BLaER1 treated with 17β-estradiol and CSF1 and Interleukin-3, amounts not matched to agents 10 nM and 100 nM (cell line): ENCODE measurements around the gene SP6.

Experiments used
- H3K27ac ChIP-seq, 11 experiments: shearing (Covaris generic); formaldehyde crosslinking; 2 replicates each; pipeline ENCODE4 v1.8.1; 2022
- H3K27me3 ChIP-seq, 11 experiments: shearing (Covaris generic); formaldehyde crosslinking; 2 replicates each; pipeline ENCODE4 v1.8.1; 2022
- H3K36me3 ChIP-seq, 11 experiments: shearing (Covaris generic); formaldehyde crosslinking; 2 replicates each; pipeline ENCODE4 v1.8.1; 2022
- H3K4me1 ChIP-seq, 10 experiments: shearing (Covaris generic); formaldehyde crosslinking; 2 replicates each; pipeline ENCODE4 v1.8.1; 2022
- H3K4me2 ChIP-seq, 11 experiments: shearing (Covaris generic); formaldehyde crosslinking; 2 replicates each; pipeline ENCODE4 v1.8.1; 2022
- H3K4me3 ChIP-seq, 10 experiments: shearing (Covaris generic); formaldehyde crosslinking; 2 replicates each; pipeline ENCODE4 v1.8.1; 2022
- H3K9ac ChIP-seq, 11 experiments: shearing (Covaris generic); formaldehyde crosslinking; 2 replicates each; pipeline ENCODE4 v1.8.1; 2022
- H3K9me3 ChIP-seq, 11 experiments: shearing (Covaris generic); formaldehyde crosslinking; replicated peaks in 1 of 11; 2 replicates each; pipeline ENCODE4 v1.8.1; 2022
- H4K20me1 ChIP-seq, 11 experiments: shearing (Covaris generic); formaldehyde crosslinking; 2 replicates each; pipeline ENCODE4 v1.8.1; 2022
- Cebpa-rat ChIP-seq, 11 experiments: shearing (Covaris generic); IDR thresholded peaks; 2 replicates each; pipeline ENCODE4 v1.8.1; 2022

Gene SP6

DNA sequence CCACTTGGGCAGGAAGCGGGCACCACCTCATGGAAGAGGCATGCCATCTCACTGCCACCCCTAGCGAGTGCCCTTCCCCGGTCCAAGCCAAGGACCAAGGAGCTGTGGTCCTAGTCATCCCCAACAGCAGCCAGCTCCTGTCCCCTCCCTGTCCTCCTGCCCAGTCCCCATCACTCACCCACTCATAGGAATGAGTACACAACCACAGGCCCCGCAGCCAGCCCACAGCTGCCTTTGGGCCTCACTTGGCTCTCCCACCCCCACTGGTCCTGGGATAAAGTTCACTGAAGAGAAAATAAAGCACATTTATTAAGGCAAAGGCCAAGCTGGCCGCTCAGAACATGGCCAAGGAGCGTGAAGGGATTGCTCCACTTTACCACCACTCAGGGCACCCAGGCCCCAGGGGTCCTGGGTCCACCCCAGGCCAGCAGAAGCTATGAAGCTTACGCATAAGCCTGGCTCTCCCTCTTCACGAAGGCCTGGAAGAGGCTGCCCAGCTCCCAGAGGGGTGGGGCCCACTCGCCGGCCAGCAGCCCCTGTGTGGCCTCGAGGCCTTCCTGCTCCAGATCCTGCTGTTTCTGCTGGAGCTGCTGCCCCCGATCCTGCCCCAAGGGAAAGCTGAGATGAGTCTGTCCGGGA, 13.4 kb downstream of the SP6 start:
- Histone ChIP-seq H3K36me3 (peaks cover 5 to 44% (median 22%) of the 10 kb centered on the region in 11 experiments; a peak in 19 of 22 replicates), H3K9ac (peak overlapping the region in 9 of 11 experiments; percentile 6 to 56 (median 33); a peak in 11 of 22 replicates), H3K27me3 (no peaks in the 10 kb centered on the region), H3K4me1 (peaks cover 59 to 82% (median 73%) of the 10 kb centered on the region in 10 experiments), H4K20me1 (peaks cover 0 to 20% (median 0%) of the 10 kb centered on the region in 11 experiments; a peak in 5 of 22 replicates), H3K4me3 (no peak overlapping the region; a peak in 1 of 20 replicates), H3K9me3 (no peaks in the 10 kb centered on the region), H3K27ac (peak overlapping the region in 1 of 11 experiments; percentile 7; a peak in 1 of 22 replicates), H3K4me2 (peak overlapping the region; percentile 40 to 74 (median 63); a peak in 21 of 22 replicates)
- TF ChIP-seq Cebpa-rat (IDR thresholded peaks at IDR 0.05): no peak

DNA sequence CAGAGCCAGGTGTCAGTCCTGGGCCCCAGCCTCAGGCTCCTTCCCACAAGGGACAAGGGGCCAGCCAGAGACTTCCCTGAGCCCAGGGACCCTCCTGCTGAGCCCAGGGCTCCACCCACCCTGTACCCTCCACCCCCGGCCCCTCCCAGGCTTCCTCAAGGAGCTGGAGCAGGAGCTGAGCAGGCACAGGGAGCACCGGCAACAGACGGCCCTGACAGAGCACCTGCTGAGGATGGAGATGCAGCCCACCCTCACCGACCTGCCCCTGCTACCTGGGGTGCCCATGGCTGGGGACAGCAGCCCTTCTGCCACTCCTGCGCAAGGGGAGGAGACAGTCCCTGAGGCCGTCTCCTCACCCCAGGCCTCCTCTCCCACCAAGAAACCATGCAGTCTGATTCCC, 14.4 kb downstream of the SP6 start:
- Histone ChIP-seq H3K27ac (0 out of 22 replicates have a peak overlapping the region, but pooled peaks of 2 of the 11 experiments have one; percentile 7 to 11), H3K27me3 (no peaks in the 10 kb centered on the region), H3K36me3 (peaks cover 5 to 44% (median 22%) of the 10 kb centered on the region in 11 experiments; a peak in 19 of 22 replicates), H3K9ac (peak overlapping the region in 10 of 11 experiments; percentile 6 to 56 (median 26); a peak in 10 of 22 replicates), H3K4me2 (peak overlapping the region in 10 of 11 experiments; percentile 55 to 77 (median 67); a peak in 20 of 22 replicates), H3K4me3 (no peak overlapping the region), H3K9me3 (no peaks in the 10 kb centered on the region), H3K4me1 (peaks cover 67 to 87% (median 78%) of the 10 kb centered on the region in 10 experiments), H4K20me1 (peaks cover 0 to 20% (median 0%) of the 10 kb centered on the region in 11 experiments; a peak in 5 of 22 replicates)
- no peak for TF ChIP-seq Cebpa-rat (IDR thresholded peaks at IDR 0.05)

- no peak overlapping the region; a peak in 1 of 22 replicates for H3K27ac ChIP-seq
- peaks cover 0 to 20% (median 0%) of the 10 kb centered on the region in 11 experiments; a peak in 5 of 22 replicates for H4K20me1 ChIP-seq
- H3K4me1 ChIP-seq: peaks cover 65 to 85% (median 78%) of the 10 kb centered on the region in 10 experiments
- H3K36me3 ChIP-seq: peaks cover 5 to 44% (median 22%) of the 10 kb centered on the region in 11 experiments; a peak in 19 of 22 replicates
- H3K9ac ChIP-seq: no peak overlapping the region
- H3K9me3 ChIP-seq: no peaks in the 10 kb centered on the region
- peak overlapping the region; percentile 55 to 77 (median 66) for H3K4me2 ChIP-seq
- no peaks in the 10 kb centered on the region for H3K27me3 ChIP-seq
- H3K4me3 ChIP-seq: no peak overlapping the region
- no peak for TF ChIP-seq Cebpa-rat (IDR thresholded peaks at IDR 0.05)
These were observed 16.2 kb downstream of the SP6 start for GRCh38 chr17:47834756-47835155.

GRCh38 chr17:47831934-47832327, 19.0 kb downstream of the SP6 start:
- no peaks in the 10 kb centered on the region for H3K27me3 ChIP-seq
- peaks cover 0 to 9% (median 0%) of the 10 kb centered on the region in 11 experiments; a peak in 6 of 22 replicates for H4K20me1 ChIP-seq
- H3K9ac ChIP-seq: peak overlapping the region; percentile 77 to 91 (median 86); a peak in 21 of 22 replicates
- no peak for TF ChIP-seq Cebpa-rat (IDR thresholded peaks at IDR 0.05)
- H3K36me3 ChIP-seq: peaks cover 25 to 43% (median 30%) of the 10 kb centered on the region in 11 experiments
- peaks cover 60 to 69% (median 64%) of the 10 kb centered on the region in 10 experiments for H3K4me1 ChIP-seq
- peak overlapping the region; percentile 81 to 99 (median 94) for H3K4me2 ChIP-seq
- peak overlapping the region; percentile 69 to 91 (median 85) for H3K4me3 ChIP-seq
- peak overlapping the region; percentile 34 to 89 (median 84); a peak in 21 of 22 replicates for H3K27ac ChIP-seq
- no peaks in the 10 kb centered on the region for H3K9me3 ChIP-seq

- H3K4me1 ChIP-seq: peaks cover 53 to 62% (median 58%) of the 10 kb centered on the region in 10 experiments
- peak within 1 kb of the TSS; percentile 81 to 99 (median 94) for H3K4me2 ChIP-seq
- peak within 1 kb of the TSS; percentile 57 to 89 (median 84); a peak in 21 of 22 replicates for H3K27ac ChIP-seq
- peaks cover 28 to 44% (median 36%) of the 10 kb centered on the region in 11 experiments for H3K36me3 ChIP-seq
- H3K9me3 ChIP-seq: no peaks in the 10 kb centered on the region
- no peak for TF ChIP-seq Cebpa-rat (IDR thresholded peaks at IDR 0.05)
- H4K20me1 ChIP-seq: peaks cover 0 to 8% (median 0%) of the 10 kb centered on the region in 11 experiments; a peak in 6 of 22 replicates
- H3K9ac ChIP-seq: peak within 1 kb of the TSS; percentile 77 to 91 (median 86)
- no peaks in the 10 kb centered on the region for H3K27me3 ChIP-seq
- H3K4me3 ChIP-seq: peak within 1 kb of the TSS; percentile 69 to 91 (median 85)
These were observed 19.7 kb downstream of the SP6 start, which contains the start of the genes LRRC46 and MRPL10 for GRCh38 chr17:47831003-47831933. TSS of gene LRRC46 (plus strand) at chr17:47831670. CDS start at chr17:47831990, 320 bp downstream. TSS of gene MRPL10 (minus strand) at chr17:47831541. CDS start at chr17:47831511, 30 bp downstream.

DNA sequence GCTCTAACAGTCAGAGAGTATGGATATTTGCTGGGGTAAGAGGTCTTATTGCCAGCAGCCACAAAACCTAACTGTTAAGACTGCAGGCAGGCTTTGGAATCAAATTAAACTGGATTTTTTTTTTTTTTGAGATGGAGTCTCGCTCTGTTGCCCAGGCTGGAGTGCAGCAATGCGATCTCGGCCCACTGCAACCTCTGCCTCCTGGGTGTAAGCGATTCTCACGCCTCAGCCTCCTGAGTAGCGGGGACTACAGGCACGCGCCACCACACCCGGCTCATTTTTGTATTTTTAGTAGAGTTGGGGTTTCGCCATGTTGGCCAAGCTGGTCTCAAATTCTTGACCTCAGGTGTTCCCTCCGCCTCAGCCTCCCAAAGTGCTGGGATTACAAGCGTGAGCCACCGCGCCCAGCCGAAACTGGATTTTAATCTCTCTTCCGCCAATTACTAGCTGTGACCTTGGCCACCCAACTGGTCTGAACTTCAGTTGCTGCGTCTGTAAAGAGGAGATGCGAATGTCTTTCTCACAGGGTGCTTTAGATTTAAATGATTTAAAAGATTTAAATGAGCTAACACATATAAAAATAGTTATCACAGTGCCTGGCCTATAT, 20.5 kb downstream of the SP6 start:
- Histone ChIP-seq H3K27me3 (no peaks in the 10 kb centered on the region), H3K4me3 (peak overlapping the region; percentile 69 to 91 (median 85)), H3K4me2 (peak overlapping the region; percentile 81 to 99 (median 94)), H3K9me3 (no peaks in the 10 kb centered on the region), H3K9ac (peak overlapping the region; percentile 77 to 91 (median 86)), H3K4me1 (peaks cover 45 to 54% (median 51%) of the 10 kb centered on the region in 10 experiments), H4K20me1 (peaks cover 0 to 7% (median 0%) of the 10 kb centered on the region in 11 experiments; a peak in 4 of 22 replicates), H3K27ac (peak overlapping the region; percentile 57 to 89 (median 84); a peak in 21 of 22 replicates), H3K36me3 (peaks cover 34 to 44% (median 39%) of the 10 kb centered on the region in 11 experiments)
- TF ChIP-seq Cebpa-rat (IDR thresholded peaks at IDR 0.05): no peak

- H3K27ac ChIP-seq: peak overlapping the region in 1 of 11 experiments; percentile 88; a peak in 2 of 22 replicates
- peak overlapping the region in 9 of 10 experiments; percentile 69 to 91 (median 85); a peak in 8 of 20 replicates for H3K4me3 ChIP-seq
- no peaks in the 10 kb centered on the region for H3K27me3 ChIP-seq
These were observed 21.1 kb downstream of the SP6 start for GRCh38 chr17:47829870-47830269.

More at GRCh38 chr17:47829870-47830269, 21.1 kb downstream of the SP6 start:
- Histone ChIP-seq H4K20me1 (peaks cover 0 to 7% (median 0%) of the 10 kb centered on the region in 11 experiments; a peak in 4 of 22 replicates), H3K36me3 (peaks cover 40 to 51% (median 45%) of the 10 kb centered on the region in 11 experiments), H3K9ac (peak overlapping the region in 10 of 11 experiments; percentile 77 to 91 (median 86); a peak in 11 of 22 replicates), H3K9me3 (no peaks in the 10 kb centered on the region), H3K4me2 (peak overlapping the region; percentile 81 to 99 (median 94)), H3K4me1 (peaks cover 39 to 48% (median 44%) of the 10 kb centered on the region in 10 experiments)
- TF ChIP-seq Cebpa-rat (IDR thresholded peaks at IDR 0.05): no peak
